Measurements from ENCODE around the gene TMPRSS11E. TPM values are rescaled to one million over a fixed set of nuclear protein-coding genes. Genes with fewer than 3 reads are reported as not detected.
"Not testable (repeated sequence)": the region's sequence is repeated elsewhere in the genome, so short reads cannot be mapped to it uniquely, and the experiment has no call there.

Gene TMPRSS11E
- total RNA-seq, 1 donor from 2014 or later, result not detected

DNA sequence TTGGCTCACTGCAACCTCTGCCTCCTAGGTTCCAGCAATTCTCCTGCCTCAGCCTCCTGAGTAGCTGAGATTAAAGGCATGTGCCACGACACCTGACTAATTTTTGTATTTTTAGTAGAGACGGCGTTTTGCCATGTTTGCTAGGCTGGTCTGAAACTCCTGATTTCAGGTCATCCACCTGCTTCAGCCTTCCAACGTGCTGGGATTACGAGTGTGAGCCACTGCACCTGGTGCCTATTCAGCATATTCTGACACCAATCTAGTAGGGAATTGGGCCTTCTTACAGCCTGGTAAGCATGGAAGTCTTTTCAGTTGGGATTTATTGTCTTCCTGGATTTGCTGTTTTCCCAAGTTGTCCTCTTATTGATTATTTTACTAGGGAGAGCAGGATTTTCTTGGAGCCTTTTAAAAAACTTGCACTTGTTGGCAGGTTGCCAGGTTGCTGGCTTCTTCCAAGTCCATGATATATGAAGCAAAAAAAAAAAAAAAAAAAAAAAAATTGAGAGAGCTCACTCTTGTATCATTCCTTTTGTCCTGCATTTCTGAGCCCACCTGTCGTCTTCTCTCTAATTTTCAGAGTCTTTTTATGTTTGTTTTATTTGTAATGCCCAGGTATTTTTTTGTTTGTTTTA lies 43.7 kb downstream of the TMPRSS11E start:
- Histone ChIP-seq H3K36me3 (ENCODE audit: control insufficient read depth, insufficient read depth, low read length) (no peaks in the 10 kb centered on the region), H3K4me3 (ENCODE audit: low read depth, low read length) (no peak overlapping the region), H3K27me3 (ENCODE audit: control insufficient read depth, insufficient read depth, low read length) (no peaks in the 10 kb centered on the region)
- TF ChIP-seq, protein P1, sequence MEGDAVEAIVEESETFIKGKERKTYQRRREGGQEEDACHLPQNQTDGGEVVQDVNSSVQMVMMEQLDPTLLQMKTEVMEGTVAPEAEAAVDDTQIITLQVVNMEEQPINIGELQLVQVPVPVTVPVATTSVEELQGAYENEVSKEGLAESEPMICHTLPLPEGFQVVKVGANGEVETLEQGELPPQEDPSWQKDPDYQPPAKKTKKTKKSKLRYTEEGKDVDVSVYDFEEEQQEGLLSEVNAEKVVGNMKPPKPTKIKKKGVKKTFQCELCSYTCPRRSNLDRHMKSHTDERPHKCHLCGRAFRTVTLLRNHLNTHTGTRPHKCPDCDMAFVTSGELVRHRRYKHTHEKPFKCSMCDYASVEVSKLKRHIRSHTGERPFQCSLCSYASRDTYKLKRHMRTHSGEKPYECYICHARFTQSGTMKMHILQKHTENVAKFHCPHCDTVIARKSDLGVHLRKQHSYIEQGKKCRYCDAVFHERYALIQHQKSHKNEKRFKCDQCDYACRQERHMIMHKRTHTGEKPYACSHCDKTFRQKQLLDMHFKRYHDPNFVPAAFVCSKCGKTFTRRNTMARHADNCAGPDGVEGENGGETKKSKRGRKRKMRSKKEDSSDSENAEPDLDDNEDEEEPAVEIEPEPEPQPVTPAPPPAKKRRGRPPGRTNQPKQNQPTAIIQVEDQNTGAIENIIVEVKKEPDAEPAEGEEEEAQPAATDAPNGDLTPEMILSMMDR (IDR thresholded peaks at IDR 0.05; ENCODE audit: insufficient read depth, low read length, poor library complexity, severe bottlenecking), result no peak
- no peak for DNase-seq (ENCODE audit: low read depth)

GRCh38 chr4:68494688-68495087 lies 47.4 kb downstream of the TMPRSS11E start:
- Histone ChIP-seq H3K27me3 (ENCODE audit: control insufficient read depth, insufficient read depth, low read length) (no peaks in the 10 kb centered on the region), H3K36me3 (ENCODE audit: control insufficient read depth, insufficient read depth, low read length) (no peaks in the 10 kb centered on the region), H3K4me3 (ENCODE audit: low read depth, low read length) (no peak overlapping the region)
- DNase-seq (ENCODE audit: low read depth), result no peak
- TF ChIP-seq, protein P1 (IDR thresholded peaks at IDR 0.05; ENCODE audit: insufficient read depth, low read length, poor library complexity, severe bottlenecking), result no peak

- no peak overlapping the region for H3K4me3 ChIP-seq (ENCODE audit: low read depth, low read length)
- TF ChIP-seq, protein P1 (IDR thresholded peaks at IDR 0.05; ENCODE audit: insufficient read depth, low read length, poor library complexity, severe bottlenecking), result peak; percentile 81
Measured at GRCh38 chr4:68498413-68499007, 51.2 kb downstream of the TMPRSS11E start.

DNA sequence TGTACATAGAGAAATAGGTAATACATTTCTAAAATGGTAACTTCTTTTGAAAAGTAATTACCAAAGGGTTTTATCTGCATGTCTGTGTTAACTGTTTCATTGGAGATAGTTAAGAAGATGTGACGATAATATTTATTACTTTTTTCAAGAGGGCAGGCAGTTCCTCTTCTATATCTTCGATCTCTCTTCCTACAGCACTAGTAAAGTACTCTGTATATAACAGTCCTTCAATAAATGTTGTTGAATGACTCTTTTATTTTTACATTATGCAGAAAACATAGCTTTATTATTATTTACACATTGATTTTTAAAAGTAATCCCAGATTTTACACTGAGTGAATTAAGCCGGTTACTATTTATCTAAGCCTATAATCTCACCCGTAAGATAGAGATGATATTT lies 51.8 kb downstream of the TMPRSS11E start:
- Histone ChIP-seq H3K27me3 (ENCODE audit: control insufficient read depth, insufficient read depth, low read length) (no peaks in the 10 kb centered on the region), H3K4me3 (ENCODE audit: low read depth, low read length) (no peak overlapping the region), H3K36me3 (ENCODE audit: control insufficient read depth, insufficient read depth, low read length) (no peaks in the 10 kb centered on the region)
- TF ChIP-seq, protein P1 (IDR thresholded peaks at IDR 0.05; ENCODE audit: insufficient read depth, low read length, poor library complexity, severe bottlenecking), result no peak
- DNase-seq (ENCODE audit: low read depth), result no peak

More at GRCh38 chr4:68498413-68499007, 51.2 kb downstream of the TMPRSS11E start:
- Histone ChIP-seq H3K27me3 (ENCODE audit: control insufficient read depth, insufficient read depth, low read length) (no peaks in the 10 kb centered on the region), H3K36me3 (ENCODE audit: control insufficient read depth, insufficient read depth, low read length) (no peaks in the 10 kb centered on the region)
- DNase-seq (ENCODE audit: low read depth), result peak; percentile 9

GRCh38 chr4:68503462-68503861 lies 56.2 kb downstream of the TMPRSS11E start:
- H3K4me3 ChIP-seq (ENCODE audit: low read depth, low read length); DNase-seq (ENCODE audit: low read depth); H3K27me3 ChIP-seq (ENCODE audit: control insufficient read depth, insufficient read depth, low read length); H3K36me3 ChIP-seq (ENCODE audit: control insufficient read depth, insufficient read depth, low read length): not testable (repeated sequence)

GRCh38 chr4:68504836-68505235 lies 57.6 kb downstream of the TMPRSS11E start:
- not testable (repeated sequence) for H3K36me3 ChIP-seq (ENCODE audit: control insufficient read depth, insufficient read depth, low read length); H3K27me3 ChIP-seq (ENCODE audit: control insufficient read depth, insufficient read depth, low read length); H3K4me3 ChIP-seq (ENCODE audit: low read depth, low read length); DNase-seq (ENCODE audit: low read depth)

DNA sequence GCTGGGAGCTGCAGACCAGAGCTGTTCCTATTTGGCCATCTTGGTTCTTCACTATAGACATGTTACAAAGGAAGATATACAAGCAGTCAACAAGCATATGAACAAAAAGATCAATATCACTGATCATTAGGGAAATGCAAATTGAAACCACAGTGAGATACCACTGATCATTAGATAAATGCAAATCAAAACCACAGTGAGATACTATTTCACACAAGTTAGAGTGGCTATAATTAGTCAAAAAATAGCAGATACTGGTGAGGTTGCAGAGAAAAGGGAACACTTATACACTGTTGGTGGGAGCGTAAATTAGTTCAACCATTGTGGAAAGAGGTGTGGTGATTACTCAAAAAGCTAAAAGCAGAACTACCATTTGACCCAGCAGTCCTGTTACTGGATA lies 58.2 kb downstream of the TMPRSS11E start:
- H3K36me3 ChIP-seq (ENCODE audit: control insufficient read depth, insufficient read depth, low read length); H3K27me3 ChIP-seq (ENCODE audit: control insufficient read depth, insufficient read depth, low read length); H3K4me3 ChIP-seq (ENCODE audit: low read depth, low read length); DNase-seq (ENCODE audit: low read depth): not testable (repeated sequence)
